H4 (cell line): ENCODE measurements around the gene CTNNA1. TPM values are rescaled to one million over a fixed set of nuclear protein-coding genes. Genes with fewer than 3 reads are reported as not detected.

Source experiments
- DNase-seq: peaks from one replicate; pipeline ENCODE4 v3.0.0-alpha.2; 2015; ENCODE audit warnings: low spot score
- total RNA-seq: library from RNA; depleted of rRNA; stranded (reverse); fragments of >200 nt; shearing (Covaris generic); gene quantifications from 2 replicates; pipeline ENCODE4 v1.2.3, GENCODE V29; 2014

The CTNNA1 gene
- total RNA-seq, 1 experiment from 2014 or later = 228 TPM

GRCh38 chr5:138948471-138949222, 195.4 kb downstream of the CTNNA1 start:
- DNase-seq = no peak

- DNase-seq = no peak
These were observed 196.0 kb downstream of the CTNNA1 start for GRCh38 chr5:138949223-138949574.

- no peak for DNase-seq
These were observed 196.8 kb downstream of the CTNNA1 start for GRCh38 chr5:138949988-138950387.

- no peak for DNase-seq
These were observed 197.3 kb downstream of the CTNNA1 start for GRCh38 chr5:138950421-138951031.

- DNase-seq = no peak
These were observed 198.1 kb downstream of the CTNNA1 start for GRCh38 chr5:138951091-138951985.

- DNase-seq = no peak
These were observed 198.9 kb downstream of the CTNNA1 start for GRCh38 chr5:138951986-138952735.

- DNase-seq = no peak
These were observed 199.7 kb downstream of the CTNNA1 start for GRCh38 chr5:138952962-138953361.

GRCh38 chr5:138953387-138954256, 200.4 kb downstream of the CTNNA1 start:
- peak; percentile 52 for DNase-seq

GRCh38 chr5:138954257-138955012, 201.2 kb downstream of the CTNNA1 start:
- DNase-seq = no peak

- DNase-seq = no peak
These were observed 201.9 kb downstream of the CTNNA1 start for GRCh38 chr5:138955013-138955660.

GRCh38 chr5:138955671-138956295, 202.6 kb downstream of the CTNNA1 start:
- DNase-seq = no peak

- no peak for DNase-seq
These were observed 203.6 kb downstream of the CTNNA1 start for GRCh38 chr5:138956801-138957200.

GRCh38 chr5:138960145-138960692, 207.0 kb downstream of the CTNNA1 start:
- DNase-seq = no peak

GRCh38 chr5:138961221-138961620, 208.0 kb downstream of the CTNNA1 start:
- DNase-seq = no peak

GRCh38 chr5:138961729-138962128, 208.5 kb downstream of the CTNNA1 start:
- DNase-seq = no peak

GRCh38 chr5:138962614-138963370, 209.6 kb downstream of the CTNNA1 start:
- DNase-seq = no peak

GRCh38 chr5:138963763-138964371, 210.6 kb downstream of the CTNNA1 start:
- no peak for DNase-seq
